Daoy (cell line): ENCODE results near the gene UST. TPM values are rescaled to one million over a fixed set of nuclear protein-coding genes. Genes with fewer than 3 reads are reported as not detected.
"Not testable (repeated sequence)": the region's sequence is repeated elsewhere in the genome, so short reads cannot be mapped to it uniquely, and the experiment has no call there.

Source experiments
- DNase-seq: peaks from one replicate; pipeline ENCODE4 v3.0.0-alpha.2; 2015; ENCODE audit warnings: low read depth
- total RNA-seq: library from RNA; depleted of rRNA; stranded (reverse); fragments of >200 nt; shearing (Covaris generic); gene quantifications from 2 replicates; pipeline ENCODE4 v1.2.3, GENCODE V29; 2014

Gene UST
- total RNA-seq, 1 experiment from 2014 or later, result 12.1 TPM

DNA sequence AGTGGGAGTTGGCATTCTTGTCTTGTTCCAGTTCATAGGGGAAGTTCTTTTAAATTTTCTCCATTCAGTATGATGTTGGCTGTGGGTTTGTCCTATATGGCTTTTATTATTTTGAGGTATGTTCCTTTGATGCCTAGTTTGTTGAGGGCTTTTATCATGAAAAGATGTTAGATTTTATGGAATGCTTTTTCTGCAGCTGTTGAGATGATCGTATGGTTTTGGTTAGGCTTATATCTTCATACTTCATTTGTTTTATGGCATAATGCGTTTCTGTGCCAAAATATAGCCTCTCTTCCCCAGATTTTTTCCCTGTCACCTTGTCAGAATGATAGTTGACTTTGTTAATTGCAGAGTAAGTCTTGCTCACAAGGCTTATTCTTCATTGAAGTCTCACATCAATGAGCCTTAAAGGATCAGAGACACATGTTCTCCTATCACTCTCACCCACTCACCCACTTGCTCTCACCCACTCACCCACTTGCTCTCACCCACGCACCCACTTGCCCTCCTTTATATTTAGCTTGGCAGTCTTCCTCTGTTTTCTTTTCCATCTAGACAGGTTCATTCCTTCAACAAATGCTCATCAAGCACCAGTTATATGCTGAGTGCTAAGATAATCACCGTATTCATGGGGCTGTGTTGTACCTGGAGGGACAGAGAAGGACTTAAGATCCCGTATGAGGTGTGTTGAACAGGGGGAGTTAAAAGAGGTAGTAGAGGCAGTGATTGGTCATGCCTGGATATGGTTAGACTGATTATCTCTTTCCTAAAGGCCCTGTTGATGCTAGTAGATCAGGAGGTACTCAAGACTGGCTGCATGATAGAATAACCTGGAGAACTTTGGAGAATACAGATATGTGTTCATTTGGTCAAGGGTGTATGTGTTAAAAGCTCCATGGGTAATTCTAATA is 19.3 kb downstream of the UST start:
- no peak for DNase-seq

DNA sequence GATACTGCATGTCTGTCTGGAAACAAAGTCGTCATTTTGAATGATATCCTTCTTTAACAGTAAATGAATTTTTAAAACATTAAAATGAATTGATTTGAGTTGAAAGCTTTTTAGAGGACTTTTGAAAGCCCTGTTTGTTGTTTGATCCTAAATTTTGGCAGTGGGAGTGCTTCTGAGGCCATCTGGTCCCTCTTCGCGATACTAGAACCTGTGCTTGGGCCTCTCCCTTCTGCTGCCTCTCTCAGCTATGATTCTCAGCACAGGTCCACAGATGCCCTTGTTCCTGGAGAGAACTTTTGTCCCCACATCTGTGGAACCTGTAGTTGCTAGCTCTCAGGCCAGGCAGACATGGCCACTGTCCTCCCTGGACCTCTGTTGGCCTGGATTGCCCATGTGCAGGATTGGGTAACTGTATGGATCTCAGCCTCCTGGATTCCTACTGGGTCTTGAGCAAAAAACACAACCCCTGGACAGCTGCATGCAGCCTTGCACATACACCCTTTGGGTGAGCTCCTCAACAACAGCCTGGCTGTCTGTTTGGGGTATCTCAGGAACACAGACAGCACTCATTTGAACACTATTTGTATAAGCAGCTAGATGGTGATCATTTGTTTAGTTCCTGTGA is 21.9 kb downstream of the UST start:
- DNase-seq, result no peak

DNA sequence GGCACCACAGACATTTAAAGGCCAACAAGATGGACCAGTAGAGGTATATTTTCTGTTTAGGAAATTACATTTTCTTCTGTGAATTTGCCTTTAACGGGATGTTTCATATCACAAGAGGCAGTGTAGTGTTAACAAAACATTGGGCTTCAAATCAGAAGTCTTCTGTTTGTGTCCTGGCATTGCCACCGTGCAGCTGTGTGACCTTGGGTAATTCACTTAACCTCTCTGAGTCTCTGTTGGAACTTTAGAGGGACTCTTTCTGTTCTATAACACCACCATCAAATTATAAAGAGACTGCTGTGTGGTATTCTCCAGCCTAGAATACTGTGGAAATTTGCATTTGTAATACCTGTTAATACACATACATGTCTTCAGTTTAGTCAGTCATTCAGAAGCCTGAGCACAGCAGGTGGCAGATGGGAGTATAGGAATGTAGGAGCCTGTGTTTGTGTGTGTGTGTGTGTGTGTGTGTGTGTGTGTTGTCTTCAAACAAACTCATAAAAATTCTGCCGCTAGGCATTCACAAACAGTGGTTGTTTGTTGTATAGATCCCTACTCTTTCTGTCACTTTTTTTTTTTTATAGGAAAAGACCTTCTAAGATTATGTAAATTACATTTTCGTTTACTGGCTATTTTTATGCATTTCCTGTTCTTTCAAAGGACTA is 22.6 kb downstream of the UST start:
- DNase-seq, result no peak

DNA sequence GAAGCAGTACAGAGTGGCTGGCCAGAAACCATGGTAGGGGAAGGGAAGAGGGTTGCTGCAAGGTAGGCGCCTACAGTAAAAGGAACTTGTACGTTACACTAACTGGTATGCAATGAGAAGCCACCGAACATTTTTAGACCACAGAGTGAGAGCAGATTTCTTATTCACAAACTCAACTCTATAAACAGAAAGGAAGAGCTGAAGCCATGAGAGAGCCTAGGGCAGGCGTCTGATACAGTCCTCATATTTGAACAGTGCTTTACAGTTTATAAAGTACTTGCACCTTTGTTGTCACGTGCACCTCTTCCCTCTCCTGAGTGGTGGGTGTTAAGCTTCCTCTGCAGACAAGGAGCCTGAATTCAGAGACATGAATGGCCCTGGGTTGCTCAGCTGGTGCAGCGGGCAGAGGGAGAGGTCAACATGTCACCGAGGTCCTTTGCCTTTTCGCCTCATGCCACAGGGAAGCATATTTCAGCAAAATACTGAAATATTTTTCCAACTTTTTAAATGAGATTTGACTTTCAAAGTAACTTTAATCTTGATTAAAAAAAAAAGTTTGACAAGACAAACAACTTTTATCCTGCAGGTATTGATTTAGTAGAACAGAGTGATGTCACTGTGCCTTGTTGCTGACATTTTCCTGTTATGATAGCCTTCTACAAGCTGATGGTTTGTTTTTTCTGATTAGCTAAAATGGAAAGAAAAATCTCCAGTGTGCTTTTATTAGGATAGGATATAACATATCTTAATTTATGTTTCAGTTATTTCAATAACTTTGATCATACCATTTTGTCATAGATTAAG is 23.8 kb downstream of the UST start:
- no peak for DNase-seq

DNA sequence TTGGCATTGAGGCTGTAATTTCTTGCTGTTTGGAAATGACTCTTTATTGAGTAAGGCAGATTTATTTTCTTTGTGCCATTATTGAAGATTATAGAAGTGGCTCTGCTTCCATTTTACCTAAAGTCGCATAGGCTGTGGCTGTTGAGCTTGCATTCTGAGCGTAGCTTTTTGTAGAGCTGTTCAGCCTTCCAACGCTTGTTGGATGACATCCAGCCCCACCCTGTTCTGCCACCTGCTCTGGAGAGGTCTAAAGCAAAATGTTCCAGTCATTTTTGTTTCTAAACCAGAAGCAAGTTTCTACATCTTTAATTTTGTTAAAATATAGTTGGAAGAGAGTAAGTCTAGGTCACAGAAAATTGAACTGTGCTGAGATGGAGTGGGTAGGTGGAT is 24.4 kb downstream of the UST start:
- no peak for DNase-seq

DNA sequence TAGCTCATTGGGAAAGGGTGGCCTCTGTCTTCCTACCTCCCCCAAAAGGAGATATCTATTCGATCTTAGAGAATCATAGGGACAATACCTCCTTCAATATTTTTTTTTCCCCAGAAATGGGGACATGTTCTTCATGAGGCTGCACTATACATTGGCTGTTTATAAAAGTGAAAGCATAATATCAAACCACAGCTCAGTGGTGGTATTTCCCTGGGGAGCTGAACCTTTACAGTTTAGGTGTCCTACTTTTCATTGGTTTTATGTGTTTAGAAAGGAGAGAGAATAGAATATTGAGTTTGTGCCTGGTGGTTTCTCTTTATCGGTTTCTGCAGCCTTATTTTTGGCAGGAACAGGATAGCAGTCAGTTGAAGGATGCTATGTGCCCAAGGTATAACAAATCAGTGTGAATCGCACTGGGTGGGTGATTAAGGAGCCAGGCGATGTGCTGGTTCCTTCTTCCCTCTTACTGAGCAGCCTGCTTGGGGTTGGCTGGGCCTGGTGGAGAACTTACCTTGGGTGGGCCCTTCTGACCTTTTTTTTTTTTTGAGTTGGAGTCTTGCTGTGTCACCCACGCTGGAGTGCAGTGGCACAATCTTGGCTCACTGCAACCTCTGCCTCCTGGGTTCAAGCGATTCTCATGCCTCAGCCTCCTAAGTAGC is 25.2 kb downstream of the UST start:
- no peak for DNase-seq

DNA sequence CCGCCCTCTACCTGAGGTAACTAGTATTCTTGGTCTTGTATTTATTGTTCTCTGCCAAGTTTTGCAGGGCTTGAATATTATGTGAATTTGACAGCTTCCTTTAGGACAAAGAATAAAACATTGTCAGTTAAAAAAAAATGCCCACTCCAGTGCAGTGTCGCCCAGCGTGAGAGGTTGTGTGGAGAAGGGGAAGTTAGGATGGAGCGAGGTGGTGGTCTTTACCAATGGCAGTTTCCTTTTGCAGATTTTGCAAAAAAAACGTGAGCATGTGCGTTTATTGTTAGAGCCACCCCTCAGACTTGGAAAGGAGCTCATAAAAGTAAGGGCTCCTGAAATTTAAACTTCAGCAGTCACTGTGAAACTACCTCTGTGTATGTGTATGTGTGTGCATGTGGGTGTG is 28.3 kb downstream of the UST start:
- no peak for DNase-seq

DNA sequence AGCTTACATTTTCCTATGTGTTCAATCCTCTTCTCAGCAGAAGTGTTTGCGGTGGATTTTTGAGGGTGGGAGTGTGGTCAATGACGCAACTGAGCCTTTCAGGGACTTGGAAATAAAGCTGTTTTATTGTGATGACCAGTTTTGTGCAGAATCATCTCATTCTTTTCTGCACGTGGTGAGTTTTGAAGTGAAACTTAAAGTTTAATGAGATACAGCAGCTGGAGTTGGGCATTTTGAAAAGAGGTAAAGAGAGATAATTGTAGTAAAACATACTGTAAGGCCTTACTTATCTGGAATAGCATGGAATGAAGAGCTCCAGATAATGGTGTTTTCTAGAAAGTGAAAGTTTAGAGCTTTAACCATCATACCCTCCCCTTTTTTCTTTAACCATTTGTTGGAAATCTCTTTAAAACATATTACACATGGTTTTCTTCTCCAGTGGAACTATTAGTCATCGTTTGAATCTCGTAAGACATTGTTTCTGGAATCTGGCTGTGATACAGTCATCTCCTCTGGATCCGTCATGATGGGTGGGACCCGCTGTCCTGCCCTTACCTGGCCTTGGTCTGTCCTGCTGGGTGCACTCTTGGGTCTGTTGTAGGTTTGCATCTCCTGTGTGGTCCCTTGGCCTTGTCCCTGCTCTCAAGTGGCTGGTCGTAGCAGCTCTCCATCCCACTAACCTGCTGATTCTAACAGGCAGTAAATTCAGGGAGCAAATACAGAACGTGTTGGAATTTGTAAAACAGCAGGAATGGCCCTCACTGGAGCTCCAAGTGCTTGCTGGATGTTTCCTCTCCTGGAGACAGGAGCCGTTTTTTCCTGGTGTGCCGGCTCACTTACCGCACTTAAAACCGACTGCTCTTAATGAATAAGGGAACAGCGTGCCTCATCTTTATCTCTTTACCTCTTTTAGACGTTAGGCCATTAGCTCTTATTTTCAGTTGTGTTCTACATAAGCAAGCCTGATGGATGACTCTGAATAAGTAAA is 29.8 kb downstream of the UST start:
- peak; percentile 63 for DNase-seq

DNA sequence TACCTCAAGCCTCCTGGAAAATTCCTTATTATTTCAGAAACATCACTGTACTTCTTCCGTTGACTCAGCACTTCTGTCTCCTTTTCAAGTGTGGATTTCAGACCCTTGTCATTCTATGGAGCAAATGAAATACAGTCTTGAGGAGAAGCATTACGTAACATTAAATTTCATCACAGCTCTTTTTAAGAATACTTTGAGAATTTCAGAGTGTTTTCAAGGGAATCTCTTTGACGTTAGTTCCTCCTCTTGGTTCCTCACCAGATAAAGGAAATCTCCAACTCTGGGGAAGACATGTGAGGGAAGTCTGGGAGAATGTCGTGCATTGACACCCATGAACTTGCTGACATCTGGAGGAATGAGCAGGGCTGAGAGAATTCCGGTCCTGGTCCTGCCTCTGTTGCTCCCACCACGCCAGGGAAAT is 32.3 kb downstream of the UST start:
- no peak for DNase-seq

DNA sequence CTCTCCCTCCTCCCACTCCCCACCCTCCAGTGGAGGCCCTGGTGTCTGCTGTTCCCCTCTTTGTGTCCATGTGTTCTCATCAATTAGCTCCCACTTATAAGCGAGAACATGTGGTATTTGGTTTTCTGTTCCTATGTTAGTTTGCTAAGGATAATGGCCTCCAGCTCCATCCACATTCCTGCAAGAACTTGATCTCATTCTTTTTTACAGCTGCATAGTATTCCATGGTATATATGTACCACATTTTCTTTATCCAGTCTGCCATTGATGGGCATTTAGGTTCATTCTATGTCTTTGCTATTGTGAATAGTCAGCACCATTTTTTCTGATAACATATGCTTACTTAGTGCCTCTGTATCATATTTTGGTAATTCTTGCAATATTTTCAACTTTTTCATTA is 33.6 kb downstream of the UST start:
- not testable (repeated sequence) for DNase-seq

DNA sequence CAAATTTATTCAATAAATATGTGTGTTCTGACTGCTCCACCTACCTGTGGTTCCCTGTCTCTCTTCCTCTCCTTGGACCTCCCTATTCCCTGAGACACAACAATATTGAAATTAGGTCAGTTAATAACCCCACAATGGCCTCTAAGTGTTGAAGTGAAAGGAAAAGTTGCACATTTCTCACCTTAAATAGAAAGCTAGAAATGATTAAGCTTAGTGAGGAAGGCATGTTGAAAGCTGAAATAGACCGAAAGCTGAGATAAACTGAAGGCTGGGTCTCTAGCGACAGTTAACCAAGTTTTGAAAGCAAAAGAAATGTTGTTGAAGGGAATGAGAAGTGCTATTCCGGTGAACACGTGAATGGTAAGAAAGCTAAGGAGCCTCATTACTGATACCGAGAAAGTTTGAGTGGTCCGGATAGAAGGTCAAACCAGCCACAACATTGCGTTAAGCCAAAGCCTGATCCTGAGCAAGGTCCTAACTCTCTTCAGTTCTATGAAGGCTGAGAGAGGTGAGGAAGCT is 34.1 kb downstream of the UST start:
- no peak for DNase-seq

DNA sequence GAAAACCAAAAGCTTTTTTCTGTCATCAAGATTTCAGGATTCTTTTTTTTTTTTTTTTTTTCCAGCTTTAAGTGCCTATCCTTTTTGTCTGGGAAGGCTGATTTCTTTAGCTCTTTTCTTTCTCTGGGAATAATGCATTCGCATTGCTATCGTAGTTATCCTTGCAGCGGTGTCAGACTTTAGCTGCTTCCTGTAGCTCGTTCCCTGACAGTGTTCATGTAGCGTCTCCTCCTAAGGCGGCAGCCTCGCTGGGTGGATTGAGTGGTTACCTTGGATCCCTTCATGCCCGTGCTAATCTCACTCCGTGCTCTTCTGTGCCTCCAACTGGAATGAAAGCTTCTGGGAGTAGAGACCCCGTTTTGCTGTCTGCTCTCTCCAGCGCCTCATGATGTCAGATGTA is 43.1 kb downstream of the UST start:
- no peak for DNase-seq

DNA sequence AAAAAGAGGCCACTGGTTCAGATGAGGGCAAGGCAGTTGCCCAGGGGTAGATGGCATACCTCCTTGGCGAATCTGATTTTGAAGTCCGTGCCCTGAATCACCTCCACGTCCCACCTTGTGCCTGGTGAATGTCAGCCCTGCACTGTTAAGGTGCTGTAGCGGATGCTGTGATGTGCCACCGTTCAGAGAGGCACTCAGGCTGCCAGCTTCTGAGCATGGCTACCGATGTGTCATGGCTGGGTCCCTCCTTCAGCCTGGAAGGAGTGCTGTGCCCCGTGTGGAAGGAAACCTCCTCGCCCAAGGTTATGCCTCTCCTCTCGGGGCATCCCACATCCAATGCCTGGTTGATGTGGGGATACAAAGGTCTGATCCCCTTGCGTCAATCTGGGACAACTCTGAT is 43.6 kb downstream of the UST start:
- no peak for DNase-seq

DNA sequence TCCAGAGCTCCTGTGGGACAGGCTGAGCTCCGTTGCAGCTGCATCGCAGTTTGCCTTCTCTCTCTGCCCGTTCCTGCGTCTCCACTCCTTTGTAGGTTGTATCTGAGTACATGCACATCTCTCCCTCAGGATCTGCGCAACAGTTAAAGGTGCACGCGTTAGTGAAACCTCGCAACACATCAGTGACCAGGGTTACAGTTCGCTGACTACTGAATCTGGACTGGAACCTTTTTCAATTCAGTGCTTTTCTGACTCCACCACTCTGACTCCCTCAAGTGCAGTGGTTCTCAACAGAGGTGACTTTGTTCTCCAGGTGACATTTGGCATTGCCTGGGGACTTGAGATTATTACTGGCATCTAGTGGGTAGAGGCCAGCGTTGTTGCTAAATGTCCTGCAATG is 44.0 kb downstream of the UST start:
- DNase-seq, result no peak

DNA sequence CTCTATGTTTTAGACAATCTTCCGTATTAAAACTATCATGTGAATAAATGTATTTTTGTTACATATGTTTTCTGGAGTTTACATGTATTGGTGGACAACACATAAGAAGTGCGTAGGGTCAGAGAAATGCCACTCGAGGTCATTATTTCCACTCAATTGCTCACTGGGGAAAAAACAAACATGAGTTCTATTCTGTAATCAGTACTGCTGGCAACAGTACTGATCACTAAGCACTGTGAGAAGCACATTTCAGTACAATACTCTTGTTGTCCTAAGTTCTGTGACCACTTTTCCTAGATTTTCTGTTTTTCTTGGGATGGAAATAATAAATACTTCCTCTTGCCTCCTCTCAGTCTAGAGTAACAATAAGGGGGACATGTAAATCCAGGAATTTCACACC is 44.5 kb downstream of the UST start:
- DNase-seq, result no peak

DNA sequence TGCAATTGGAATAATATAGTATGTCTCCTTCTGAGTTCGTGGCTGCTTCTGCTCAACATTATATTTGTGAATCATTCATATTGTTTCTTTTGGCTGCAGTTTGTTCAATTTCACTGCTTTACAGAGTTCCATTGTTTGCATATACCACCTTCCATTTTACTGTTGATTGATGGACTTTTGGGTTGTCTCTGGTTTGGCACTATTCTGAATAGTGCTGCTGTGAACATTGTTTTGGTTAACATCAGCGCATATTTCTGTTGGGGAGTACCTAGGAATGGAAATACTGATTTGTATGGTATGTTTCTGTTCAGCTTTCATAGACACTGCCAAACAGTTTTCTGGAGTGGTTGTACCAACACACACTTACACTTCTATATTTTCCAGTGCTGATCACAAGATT is 46.9 kb downstream of the UST start:
- DNase-seq, result no peak

DNA sequence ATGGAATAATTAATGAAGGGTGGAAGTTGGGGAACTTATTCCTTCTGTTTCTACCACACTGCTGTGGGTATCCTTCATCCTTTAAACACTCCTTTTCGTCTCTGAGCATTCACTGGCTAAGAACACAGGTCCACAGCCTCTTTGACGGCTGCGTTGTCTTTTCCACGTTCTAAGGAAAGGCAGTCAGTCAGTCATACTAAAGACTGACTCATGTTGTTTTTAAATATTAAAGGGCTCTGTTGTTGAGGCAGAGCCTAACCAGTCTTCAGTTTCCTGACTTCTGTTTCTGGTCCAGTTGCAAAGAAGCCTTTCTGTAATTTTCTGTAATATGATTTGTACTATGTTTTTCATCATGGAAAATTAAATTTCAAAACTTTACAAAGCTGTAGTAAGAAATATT is 48.0 kb downstream of the UST start:
- DNase-seq, result no peak

DNA sequence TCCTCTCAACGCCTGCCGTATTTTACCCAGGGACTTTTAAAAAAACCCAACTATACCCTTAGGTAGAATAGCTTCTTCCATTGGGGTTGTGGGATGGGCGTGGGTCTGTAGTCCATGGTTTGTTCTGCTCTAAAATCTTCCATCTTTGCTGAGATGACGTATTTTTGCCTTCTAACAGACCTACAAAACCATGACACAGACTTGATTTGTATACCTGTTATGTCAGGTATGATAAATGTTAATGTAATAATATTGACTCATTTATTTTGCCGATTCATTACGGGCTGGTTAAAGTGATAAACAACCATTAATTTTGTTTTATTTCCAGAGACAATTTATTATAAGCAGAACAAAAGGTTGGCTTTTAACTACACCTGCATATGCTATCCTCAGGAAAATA is 48.7 kb downstream of the UST start:
- no peak for DNase-seq

DNA sequence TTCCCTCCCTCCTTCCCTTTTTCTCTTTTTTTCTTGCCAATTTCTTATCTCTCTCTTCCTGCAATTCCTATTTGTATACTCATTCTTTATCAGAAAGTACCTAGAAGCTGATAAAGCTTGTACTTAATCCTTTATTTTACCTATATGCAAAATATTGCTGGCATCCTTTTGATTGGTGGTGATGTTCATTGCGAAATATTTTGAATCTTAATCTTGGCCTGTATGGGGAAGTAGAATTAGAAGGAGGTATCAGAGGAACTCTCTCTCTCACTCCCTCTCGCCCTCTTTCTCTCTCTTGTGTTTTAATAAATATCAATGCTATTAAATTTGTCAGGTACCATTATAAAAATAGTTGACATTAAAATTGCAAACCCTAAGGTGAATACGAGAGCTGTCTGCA is 52.8 kb downstream of the UST start:
- DNase-seq, result no peak

DNA sequence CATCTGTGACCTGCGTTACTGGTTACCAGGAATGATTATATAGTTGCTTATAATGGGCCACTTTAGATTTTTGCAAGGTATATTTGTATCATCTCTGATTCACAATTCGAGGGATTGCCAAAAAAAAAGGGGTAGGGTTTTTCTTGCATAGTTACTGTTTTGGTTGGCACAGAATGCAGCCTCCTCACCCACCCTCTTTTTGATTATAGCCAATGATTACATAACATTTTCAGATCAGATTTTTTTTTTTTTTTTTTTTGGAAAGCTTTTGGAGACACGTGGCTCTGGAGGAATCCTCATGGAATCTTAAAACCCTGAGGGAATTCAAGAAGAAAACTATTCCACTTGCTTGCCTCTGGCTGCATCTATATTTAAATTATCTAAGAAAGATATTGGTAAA is 53.7 kb downstream of the UST start:
- DNase-seq, result no peak
